ENCODE measurements around the gene NDEL1.
"Not testable (repeated sequence)": the region's sequence is repeated elsewhere in the genome, so short reads cannot be mapped to it uniquely, and the experiment has no call there.

NDEL1 gene

GRCh38 chr17:8393470-8394231, 42.0 kb upstream of the NDEL1 start:
- no peak for TF ChIP-seq CTCF (IDR thresholded peaks at IDR 0.05; ENCODE audit: low read depth, low read length)
- no peak overlapping the region for H3K4me3 ChIP-seq (ENCODE audit: low read depth, low read length)

- not testable (repeated sequence) for H3K4me3 ChIP-seq (ENCODE audit: low read depth, low read length)
These were observed 41.2 kb upstream of the NDEL1 start for GRCh38 chr17:8394497-8394896.

GRCh38 chr17:8397636-8398035, 38.0 kb upstream of the NDEL1 start, which contains the start of gene RNF222:
Gene RNF222 (minus strand): TSS chr17:8397827. CDS start chr17:8393461, 4,366 bp downstream.
- no peak within 1 kb of the TSS for H3K4me3 ChIP-seq (ENCODE audit: low read depth, low read length)
- TF ChIP-seq CTCF (IDR thresholded peaks at IDR 0.05; ENCODE audit: low read depth, low read length) = no peak

- H3K4me3 ChIP-seq (ENCODE audit: low read depth, low read length) = no peak overlapping the region
- no peak for TF ChIP-seq CTCF (IDR thresholded peaks at IDR 0.05; ENCODE audit: low read depth, low read length)
These were observed 36.7 kb upstream of the NDEL1 start for GRCh38 chr17:8398980-8399379.

GRCh38 chr17:8401107-8401506, 34.6 kb upstream of the NDEL1 start:
- no peak for TF ChIP-seq CTCF (IDR thresholded peaks at IDR 0.05; ENCODE audit: low read depth, low read length)
- no peak overlapping the region for H3K4me3 ChIP-seq (ENCODE audit: low read depth, low read length)

- no peak for TF ChIP-seq CTCF (IDR thresholded peaks at IDR 0.05; ENCODE audit: low read depth, low read length)
- no peak overlapping the region for H3K4me3 ChIP-seq (ENCODE audit: low read depth, low read length)
These were observed 32.7 kb upstream of the NDEL1 start for GRCh38 chr17:8402921-8403536.

- no peak for TF ChIP-seq CTCF (IDR thresholded peaks at IDR 0.05; ENCODE audit: low read depth, low read length)
- no peak overlapping the region for H3K4me3 ChIP-seq (ENCODE audit: low read depth, low read length)
These were observed 30.1 kb upstream of the NDEL1 start for GRCh38 chr17:8405499-8406016.
